Measurements from ENCODE around the gene PALD1. TPM values are rescaled to one million over a fixed set of nuclear protein-coding genes. Genes with fewer than 3 reads are reported as not detected.

The PALD1 gene
- total RNA-seq, 1 donor from 2014 or later: 19.8 TPM

DNA sequence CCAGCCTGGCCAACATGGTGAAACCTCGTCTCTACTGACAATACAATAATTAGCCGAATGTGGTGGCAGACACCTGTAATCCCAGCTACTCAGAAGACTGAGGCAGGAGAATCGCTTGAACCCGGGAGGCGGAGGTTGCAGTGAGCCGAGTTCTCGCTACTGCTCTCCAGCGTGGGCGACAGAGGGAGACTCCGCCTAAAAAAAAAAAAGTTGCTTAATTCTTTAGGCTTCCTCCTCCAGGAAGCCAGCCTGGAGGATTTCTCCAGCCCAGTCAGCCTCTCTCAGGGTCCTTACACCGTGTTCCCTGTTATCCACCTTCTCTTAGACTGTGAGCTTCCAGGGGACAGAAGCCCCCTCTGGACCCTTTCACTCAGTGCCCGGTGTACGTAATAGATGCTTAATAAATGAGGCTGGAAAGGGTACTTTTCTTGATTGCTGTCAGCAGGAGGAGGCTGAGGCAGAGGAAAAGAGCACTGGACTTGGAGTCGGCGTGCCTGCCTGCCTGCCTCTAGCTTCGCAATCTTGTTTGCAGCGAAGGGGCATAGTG, 20.7 kb upstream of the PALD1 start:
- no peak for DNase-seq

DNA sequence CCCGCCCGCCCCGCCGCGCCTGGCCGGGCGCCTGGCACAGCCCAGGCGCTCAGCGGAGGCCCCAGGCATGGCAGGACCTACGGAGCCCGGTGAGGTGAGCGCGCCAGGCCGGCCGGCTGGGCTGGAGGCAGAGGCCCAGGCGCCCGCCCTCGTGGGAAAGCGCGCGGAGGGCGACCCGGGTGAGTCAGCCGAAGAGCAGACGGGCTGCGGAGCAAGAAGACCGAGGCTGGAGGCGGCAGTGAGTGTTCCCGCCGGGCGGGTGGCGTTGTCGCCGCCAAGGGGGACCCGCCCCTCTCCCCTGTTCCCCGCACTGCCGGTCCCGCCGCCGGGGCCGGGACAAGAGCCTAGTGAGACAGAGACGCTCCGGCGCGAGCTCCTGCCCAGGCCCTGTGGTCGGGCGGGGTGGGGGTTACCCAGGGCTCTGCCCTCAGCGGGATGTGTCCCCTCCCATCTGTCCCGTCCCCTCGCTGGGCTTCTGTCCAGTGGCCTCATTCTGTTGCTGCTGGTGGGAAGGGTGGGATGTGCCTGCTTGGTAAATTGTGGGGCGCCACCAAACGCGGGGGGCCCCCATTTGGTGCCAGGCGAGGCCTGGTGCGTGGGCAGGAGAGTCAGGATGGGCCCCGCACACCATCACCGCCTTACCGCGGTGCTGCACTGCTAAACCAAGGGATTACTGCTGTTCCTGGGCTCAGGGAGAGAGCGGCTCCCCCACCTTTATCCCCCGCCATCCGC, 20.1 kb upstream of the PALD1 start:
- peak; percentile 66 for DNase-seq

DNA sequence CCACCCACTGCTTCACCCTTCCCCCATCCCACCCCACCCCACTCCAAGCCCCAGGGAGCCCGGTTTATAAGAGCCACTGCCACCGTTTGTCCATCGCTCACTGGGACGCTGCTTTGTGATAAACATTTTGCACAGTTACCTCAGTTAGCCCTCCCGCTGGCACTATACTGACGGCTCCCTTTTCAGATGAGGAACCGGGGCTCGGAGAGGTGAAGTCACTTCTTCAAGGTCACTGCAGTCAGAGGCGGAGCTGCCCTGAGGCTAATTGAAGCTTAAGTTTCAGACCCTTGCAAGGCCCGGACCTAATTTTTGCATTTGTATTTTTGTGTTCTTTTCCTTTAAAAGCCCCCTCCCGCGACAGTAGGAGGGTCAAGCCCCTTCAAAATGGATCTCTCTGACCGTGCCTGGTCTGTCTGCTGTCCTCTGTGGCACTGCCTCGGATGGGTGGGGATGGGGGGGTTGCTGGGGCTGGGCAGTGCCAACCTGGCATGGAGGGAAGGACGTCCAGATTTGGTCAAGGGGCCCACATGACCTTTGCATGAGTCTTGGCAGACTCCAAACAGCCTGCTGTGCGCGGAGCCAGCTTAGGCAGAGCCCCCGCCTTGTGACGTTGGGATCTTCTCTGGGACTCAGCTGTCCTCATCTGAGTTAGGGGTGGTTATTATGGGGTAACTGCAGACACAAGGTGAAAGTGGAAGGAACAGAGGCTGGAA, 19.4 kb upstream of the PALD1 start:
- no peak for DNase-seq

DNA sequence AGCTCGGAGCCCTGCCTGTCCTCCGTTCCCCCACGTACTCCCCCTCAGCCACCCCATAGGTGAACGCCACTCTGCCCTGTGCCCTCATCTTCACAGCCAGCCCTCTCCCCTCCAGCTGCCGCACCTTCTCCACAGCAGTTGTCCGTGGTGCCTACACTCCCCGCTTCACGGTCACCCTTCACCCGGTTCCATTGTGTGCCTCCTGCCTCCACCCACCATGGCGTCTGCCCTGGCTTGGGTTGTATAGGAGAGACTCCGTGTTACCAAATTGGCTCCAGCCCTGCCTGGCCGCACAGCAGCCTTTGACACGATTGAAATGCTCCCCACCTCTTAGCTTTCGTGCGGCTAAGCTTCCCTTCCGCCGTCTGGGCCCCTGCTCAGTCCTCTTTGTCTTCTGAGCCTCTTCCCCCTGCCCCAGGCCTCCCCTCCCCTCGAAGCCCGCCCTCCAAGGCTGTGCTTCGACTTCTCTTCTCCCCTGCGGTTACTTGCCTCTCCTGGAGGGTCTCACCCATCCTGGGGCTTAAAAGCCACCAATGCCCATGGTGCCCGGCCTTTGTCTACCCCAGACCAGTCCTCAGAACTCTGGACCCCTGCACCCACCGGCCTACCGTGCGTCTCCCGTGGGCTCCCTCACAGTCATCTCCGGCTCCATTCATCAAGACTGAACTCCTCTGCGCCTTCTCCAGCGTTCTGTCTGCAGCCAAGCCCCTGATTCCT, 18.6 kb upstream of the PALD1 start:
- no peak for DNase-seq

DNA sequence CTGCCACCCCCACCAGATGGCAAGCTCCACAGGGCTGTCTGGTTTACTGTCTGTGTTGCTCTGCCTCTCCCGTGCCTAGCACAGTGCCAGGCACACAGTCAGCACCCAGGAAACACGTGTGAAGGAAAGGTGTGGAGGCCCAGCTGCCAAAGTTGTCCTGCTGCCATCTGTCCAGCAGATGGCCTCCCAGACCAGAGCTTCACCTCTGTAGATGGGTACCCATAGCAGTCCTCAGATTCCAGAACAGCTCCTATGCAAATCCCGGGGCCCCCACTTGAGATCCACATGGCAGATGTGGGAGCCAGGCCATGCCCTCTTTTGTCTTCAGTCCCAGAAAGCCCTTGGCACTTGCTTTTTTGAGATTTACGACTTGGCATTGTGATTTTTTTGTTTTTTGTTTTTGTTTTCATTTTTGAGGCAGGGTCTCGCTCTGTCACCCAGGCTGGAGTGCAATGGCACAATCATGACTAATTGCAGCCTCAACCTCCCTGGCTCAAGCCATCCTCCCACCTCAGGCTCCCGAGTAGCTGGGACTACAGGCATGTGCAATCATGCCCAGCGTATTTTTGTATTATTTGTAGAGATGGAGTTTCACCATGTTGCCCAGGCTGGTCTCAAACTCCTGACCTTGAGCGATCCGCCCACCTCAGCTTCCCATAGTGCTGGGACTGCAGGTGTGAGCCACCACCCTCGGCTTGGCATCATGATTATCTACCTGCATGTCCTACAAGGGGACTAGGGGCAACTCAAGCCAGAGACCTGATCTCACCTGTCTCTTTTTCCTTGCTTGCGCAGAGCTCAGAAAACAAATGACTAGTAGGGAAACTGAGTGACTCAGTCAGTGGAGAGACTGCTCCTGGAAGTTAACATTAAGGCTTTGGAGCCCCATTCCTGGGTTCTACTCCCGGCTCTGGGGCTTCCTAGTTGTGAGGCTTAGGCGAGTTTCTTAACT, 16.9 kb upstream of the PALD1 start:
- peak; percentile 82 for DNase-seq

DNA sequence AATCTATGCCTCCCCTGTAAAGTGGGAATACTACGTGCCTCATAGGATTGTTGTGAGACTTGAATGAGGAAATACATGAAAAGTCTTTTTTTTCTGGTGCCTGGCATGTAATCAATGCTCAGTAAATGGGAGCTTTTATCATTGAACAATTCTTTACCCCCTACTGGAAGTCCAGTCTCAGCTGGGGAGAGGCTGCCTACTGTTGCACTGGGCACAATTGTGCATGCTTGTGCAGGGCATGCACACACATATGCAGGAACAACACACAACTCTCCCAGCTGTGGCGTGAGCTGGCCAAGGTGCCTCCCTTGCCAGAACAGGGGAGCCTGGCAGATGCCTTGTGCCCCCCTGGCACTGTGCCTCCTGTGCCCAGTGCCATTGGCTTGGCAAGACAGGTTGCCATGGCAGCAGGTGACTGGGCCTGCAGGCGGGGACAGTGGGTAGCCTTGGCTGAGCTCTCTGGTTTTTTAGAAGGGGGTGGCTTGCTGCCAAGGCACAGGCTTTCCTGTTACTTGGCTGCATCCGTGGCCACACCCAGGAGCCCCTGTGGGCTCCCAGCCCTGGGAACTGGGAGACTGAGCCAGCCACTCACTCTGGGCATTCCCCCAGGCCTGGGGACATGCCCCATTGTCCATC, 16.1 kb upstream of the PALD1 start:
- peak; percentile 95 for DNase-seq

DNA sequence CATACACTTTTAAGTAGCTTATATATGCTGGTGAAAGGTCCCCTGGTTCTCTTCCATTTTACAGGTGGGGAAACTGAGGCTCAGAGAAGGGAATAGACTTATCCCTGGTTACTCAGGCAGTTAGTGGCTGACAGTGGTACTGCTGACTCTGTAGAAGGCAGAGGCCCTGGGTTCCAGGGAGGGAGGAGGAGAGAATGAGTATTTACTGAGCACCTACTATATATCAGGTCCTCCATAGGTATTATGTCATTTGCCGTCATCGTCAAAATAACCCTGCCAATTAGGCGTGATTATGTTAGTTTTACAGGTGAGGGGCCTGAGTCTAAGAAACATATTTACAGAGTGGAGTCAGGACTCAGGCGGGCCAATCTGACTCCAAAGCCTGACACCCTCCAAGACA, 13.3 kb upstream of the PALD1 start:
- DNase-seq: no peak

DNA sequence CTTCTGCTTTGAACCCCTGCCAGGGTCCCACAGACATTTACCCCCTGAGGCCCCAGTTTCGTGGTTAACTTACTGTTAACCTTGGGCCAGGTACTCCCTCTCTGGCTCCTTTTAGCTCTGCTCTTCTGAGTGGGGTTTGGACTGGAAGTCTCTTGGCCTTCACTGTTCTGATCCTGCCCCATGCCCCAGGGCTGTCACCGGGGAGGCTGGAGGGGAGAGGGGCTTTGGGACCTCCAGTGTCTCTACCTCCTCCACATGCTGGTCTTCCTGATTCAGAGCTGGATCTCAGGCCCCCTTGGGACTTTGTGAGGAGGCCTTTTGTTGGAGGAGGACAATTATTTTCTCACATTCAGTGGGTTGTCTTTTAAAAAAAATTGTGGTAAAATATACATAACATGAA, 12.7 kb upstream of the PALD1 start:
- DNase-seq: no peak

DNA sequence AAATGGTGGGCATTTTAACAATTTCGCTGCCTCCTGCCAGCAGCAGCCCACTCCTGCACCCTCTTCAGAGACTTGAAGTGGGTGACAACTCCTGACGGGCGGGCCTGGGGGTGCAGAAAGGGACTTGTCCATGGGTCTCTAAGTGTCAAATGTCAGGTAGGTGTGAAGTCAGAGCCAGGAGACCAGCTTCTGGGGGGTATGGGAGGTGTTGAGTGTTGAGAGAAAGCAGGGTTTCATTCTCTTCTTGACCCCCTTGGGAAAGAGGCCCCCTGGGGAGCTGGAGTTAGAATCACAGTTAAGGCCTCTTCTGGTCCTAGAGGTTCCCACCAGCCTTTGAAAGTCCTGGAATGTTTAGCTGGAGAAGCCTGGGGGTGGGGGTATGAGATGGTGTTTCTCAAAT, 11.6 kb upstream of the PALD1 start:
- DNase-seq: no peak

DNA sequence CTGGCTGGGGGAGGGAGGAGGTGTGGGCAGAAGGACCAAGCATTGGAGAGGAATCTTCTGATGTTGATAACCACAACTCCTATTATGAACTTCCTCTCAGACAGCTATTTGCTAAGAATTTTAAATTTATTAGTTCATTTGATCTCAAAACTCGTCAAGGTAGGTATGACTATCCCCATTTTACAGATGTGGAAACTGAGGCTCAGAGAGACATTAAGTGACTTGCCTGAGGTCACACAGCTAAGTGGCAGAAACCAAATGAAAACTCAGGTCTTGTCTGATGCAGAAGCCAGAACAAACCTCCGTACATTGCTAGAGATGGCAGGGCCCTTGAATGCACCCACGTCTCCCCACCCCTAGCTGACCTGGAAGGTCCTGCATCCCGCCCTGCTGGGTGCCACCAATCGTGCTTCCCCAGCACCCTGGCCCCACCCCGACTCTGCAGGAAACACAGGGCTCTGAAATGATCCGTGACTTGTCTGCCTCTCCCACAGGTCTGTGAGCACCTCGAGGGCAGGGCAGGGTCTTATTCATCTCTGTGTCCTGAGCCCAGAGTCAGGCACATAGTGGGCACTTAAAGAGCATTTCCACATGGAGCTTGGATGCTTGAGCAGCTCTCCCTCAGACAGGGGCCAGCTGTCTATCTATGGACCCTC, 5.6 kb upstream of the PALD1 start:
- DNase-seq: no peak

DNA sequence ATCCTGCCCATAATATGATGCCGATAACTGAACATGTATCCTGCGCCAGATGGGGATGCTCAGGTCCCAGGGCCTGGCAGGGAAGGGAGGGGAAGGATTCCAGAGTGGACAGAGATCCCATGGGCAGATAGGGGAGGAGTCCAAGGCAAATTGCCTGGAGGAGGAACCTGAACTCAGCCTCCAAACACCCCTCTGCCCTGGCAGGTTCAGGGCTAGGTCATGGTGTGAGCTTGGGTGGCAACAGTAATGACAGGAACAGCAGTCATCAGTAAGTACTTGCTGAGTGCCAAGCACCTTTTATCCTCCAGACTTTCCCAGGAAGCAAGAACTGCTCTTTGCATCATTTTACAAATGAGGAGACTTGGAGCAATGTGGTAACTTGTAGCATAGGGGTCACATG, 3.8 kb upstream of the PALD1 start:
- peak; percentile 91 for DNase-seq

DNA sequence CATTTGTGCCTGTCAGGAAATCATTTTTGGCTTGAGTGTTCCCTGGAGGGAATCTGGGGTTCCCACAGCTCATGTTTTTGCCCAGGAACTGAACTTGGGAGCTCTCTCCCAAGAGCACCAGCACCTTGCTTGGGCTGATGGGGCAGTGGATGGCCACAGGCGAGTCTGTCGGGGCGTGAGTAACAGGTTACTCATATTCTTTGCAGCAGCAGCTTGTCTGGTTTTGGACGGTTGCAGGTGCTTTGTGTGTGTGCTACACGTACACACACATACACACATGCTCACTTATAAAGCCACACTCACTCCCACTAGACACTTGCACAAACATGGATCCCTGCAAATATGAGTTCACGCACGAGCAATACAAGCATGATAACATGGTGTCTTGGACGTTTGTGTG, 2.9 kb upstream of the PALD1 start:
- no peak for DNase-seq

DNA sequence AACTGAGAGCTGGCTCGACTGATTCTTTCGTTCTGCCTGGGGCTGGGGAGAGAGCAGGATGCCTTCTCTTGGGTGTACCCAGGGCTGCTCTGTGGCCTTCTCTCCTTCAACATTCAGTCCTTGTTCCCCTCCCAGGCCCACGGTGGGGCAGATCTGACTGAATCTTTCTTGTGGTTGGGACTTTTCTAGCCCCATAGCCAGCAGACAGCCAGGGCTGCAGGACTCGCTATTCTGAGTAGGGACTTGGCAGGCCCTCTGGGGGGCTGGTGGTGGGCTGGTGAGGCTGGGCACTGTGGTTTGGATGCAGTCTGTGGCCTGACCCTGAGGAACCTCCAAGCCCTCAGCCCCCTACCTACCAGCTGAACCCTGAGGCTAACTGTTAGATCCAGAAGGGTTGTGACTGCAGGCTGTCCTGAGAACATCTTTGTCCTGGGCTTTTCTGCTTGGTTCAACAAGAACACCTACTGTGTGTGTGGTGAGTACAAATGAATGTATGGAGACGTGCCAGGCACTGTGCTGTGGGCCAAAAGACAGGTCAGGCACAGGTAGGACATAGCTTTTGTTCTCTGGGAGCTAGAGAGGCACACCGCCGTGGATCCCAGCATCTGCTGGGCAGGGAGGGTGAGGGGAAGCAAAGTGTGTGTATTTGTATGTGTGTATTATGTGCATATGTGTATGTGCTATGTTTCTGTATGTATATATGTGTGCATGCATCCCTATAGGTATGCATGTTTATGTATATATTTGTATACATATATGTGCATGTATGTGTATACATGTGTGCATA, 2.1 kb upstream of the PALD1 start:
- DNase-seq: no peak

DNA sequence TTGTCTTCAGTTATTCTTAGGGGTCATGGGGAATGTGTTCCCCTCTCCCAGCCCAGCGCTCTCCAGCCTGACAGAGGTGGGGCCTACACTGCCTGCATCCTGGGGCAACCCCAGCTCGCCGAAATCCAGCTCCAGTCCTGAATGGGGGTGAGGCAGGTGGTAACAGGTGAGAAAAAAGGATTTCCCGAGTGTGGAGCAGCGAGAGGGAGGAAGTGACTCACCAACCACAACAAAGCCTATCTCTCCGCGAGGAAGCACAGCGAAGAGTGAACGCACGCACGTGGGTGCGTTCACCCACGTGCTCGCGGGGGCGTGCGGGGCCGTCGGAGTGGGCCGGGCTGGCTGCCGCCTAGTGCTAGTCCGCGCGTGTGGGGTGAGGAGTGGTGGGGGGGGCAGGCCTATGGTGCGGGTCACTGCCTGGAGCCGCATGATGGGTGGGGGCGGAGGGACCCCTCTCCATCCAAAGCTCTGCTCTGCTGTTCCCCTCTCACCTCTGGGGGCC, 855 bp upstream of the PALD1 start:
- DNase-seq: peak; percentile 37

DNA sequence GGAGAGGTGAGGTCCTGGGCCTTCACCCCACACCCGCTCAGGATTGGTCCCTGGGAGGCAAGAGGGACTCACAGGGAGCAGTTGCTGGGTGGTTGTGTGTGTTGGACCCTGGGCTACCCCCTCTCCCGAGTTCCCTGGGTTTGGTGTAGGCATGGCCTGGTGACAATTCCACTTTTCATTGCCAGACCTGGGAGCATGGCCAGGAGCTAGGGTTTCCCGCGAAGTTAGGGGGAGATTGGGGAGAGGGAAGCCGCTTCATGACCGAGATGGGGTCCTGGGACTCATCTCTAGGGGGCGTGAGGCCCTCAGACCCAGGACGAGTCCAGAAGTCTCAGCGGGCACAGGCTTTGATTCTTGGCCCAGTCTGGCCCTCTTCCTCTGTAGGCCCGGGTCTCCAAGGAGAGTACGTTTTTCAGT, 606 bp downstream of the PALD1 start:
- DNase-seq: no peak

DNA sequence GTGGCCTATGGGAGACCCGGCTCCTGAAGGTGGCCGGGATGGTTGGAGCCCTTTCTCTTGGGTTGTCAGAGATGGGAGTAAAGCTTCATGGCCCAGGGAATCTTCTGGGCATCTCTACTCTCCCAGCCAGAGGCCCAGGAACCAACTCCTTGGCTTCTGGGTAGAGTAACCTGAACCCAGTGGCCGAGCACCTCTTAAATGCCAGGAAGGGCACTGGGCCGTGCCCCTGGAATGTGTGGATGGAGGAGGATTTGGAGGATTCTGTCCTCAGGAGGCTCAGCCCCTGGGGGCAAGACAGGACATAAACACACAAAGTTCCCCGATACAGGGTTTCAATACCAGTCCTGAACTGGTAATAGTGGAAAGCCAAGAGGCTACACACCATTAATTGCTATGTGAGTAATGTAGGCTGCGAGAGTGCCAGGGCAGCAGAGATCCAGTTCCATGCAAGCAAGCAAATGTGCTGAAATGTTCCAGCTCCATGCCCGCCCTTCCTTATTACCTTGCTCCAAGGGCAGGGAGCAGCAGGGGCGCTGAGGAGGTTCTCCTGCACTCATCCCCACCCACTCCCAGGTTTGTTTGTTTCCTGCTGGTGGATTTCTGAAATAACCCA, 1.2 kb downstream of the PALD1 start:
- DNase-seq: no peak

DNA sequence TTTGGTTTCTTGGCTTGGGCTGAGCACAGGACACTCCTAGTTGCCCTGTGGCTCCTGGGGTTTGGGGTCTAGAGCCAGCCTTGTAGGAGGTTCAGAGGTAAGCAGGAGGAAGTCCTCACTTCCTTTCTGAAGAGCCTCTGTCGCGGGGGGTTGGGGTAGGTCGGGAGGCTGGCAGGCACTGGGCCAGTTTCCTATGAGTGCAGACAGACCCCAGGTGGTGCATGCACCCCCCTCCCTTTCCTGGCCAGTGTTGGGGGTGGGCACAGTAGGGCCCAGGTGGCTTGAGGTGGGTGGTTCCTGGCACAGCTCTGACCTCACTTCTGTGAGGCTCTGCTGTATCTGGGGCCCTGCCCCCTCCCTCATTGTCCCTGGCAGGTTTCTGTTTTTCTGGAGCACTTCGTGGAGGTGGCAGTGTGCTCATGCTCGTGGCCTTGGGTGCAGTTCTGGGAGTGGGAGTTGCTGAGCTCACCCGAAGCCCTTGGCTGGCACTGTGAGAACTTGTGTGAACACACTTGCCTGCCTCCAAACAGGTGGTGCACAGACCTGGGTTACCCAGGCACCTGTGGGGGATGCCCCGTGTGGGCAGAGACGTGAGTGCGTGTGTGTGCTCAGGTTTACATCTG, 1.8 kb downstream of the PALD1 start:
- DNase-seq: no peak

DNA sequence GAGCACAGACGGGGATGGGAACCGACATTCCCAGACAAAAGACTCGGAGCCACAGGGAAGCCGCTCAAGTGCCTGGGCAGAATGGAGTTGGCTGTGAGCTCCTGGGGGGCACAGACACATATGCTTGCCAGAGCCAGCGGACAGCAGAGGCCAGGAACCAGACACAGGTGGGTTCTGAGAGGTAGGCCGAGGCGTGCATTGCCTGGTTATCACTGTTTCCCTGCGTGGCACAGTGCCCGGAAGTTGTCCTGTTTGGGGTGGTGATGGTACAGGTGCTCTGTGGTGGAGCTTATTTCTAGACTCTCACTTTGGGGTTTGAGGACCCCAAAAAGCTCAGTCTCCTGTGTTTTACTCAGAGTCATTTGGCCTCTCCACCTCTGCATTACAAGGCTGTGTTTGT, 2.5 kb downstream of the PALD1 start:
- DNase-seq: no peak

Measured in tongue (tissue), 2 donors.